ENCODE data around the gene RYR3.

The RYR3 gene

DNA sequence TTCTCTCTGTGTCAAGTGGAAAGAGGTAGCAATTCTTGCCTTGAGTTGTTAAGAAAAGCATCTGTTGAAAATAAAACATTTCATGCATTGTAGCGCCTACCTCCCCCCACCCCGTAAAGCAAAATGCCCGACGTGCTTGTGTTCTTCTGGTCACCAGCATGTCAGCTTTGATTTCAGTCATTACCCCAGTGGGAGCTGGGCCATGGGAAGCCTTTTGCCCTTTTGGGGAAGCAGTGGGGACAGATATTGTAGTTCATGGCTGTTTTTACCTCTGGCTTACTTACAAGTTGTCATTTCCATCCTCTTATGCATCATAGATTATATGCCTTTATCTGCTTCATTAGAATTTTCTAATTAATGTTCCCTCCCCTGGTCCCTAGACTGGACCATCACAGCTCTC is 328.7 kb downstream of the RYR3 start:
- no peak for DNase-seq (ENCODE audit: low read depth in 4 of 4, low spot score in 1 of 4)

GRCh38 chr15:33639978-33640377 is 329.2 kb downstream of the RYR3 start:
- no peak for DNase-seq (ENCODE audit: low read depth in 4 of 4, low spot score in 1 of 4)

DNA sequence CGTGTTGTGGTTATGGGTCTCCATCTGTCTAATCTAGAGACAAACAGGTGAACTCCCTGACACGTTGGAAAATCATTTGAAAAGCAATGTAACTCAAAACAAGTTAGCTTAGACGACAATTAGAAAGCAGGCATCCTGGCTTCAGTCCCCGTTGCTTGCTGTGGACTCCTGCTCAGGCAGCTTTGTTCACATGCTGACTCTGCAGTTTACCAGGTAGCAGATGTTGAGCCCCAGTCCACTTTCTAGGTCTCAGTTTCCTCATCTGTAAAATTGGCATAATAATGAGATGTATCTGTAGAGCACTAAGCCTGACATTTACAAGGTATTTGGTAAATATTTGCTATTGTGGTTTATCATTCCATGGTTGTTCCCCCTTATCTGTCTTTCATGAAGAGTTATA is 330.3 kb downstream of the RYR3 start:
- no peak for DNase-seq (ENCODE audit: low read depth in 4 of 4, low spot score in 1 of 4)

GRCh38 chr15:33644304-33644703 is 333.5 kb downstream of the RYR3 start:
- DNase-seq (ENCODE audit: low read depth in 4 of 4, low spot score in 1 of 4): no peak

GRCh38 chr15:33646744-33647143 is 336.0 kb downstream of the RYR3 start:
- DNase-seq (ENCODE audit: low read depth in 4 of 4, low spot score in 1 of 4): no peak

DNA sequence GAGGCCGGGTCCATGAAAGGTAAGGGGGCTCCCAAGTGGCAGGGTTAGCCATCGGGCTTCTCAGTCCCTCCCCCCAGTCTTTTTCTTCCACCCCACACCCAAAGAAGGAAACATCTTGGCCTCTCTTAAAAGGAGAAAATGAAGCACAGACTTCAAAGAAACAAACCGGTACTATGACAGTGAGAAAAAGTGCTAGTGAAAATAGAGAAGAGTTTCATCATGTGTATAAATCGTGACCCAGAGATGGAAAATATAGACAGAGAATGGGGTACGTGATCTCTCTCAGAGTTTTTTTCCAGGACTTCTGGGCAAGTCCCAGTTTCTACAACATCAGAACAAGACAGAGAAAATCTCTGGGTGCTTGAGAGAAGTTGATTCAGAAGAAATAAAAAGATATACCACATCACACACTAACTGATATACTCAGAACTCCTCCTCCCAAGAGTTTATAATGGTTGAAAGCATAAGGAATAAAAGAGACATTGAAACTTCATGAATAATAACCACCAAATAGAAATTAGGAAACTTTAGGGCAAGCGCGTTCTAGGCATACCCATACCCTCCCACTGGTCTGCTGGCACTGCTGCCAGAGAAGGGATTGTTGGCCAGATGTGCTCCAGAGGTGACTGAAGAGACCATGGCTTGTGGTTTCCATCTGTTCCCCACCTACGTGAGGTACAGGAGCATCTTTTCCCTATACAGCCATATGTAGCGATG is 338.6 kb downstream of the RYR3 start:
- DNase-seq (ENCODE audit: low read depth in 4 of 4, low spot score in 1 of 4): no peak

DNA sequence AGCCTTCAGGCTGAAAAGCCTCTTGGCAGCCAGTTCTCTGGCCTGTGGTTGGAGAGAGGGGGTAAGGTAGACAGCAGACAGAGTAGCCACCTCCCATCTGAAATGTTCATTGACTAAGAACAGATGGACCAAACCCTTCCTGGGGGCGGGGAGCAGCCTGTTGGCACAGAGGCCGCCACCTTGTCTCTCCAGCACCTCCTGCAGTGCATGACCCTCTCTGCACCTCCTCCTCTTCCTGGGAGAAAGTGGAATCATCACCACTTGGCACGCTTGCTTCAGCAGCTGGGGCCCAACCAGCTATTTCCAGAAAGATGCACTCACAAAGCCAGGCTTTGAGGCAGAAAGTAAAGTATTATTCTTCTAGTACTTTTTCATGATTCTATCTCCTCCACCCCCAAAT is 344.1 kb downstream of the RYR3 start:
- DNase-seq (ENCODE audit: low read depth in 4 of 4, low spot score in 1 of 4): no peak

DNA sequence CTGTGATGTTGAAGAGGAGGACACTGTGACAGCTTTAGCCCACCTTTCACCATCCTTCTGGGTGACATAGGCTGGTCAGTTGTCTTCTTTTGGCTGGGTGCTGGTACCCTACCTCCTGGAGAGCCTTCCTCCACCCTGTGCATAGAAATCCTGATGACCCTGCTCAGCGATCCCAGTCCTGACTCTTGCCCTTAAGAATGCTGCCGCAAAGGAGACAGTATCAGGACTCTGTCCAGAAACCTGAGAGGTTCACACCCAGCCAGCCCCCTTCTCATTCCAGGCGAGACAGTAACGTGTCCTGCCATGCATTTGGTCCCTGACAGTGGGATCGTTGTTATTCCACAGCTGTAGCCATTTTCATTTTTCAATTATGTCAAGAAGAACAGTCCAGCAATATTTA is 344.7 kb downstream of the RYR3 start:
- DNase-seq (ENCODE audit: low read depth in 4 of 4, low spot score in 1 of 4): no peak

- no peak for DNase-seq (ENCODE audit: low read depth in 4 of 4, low spot score in 1 of 4)
These were observed 345.4 kb downstream of the RYR3 start for GRCh38 chr15:33656168-33656567.

- DNase-seq (ENCODE audit: low read depth in 4 of 4, low spot score in 1 of 4): no peak
These were observed 349.4 kb downstream of the RYR3 start for GRCh38 chr15:33660151-33660550.

DNA sequence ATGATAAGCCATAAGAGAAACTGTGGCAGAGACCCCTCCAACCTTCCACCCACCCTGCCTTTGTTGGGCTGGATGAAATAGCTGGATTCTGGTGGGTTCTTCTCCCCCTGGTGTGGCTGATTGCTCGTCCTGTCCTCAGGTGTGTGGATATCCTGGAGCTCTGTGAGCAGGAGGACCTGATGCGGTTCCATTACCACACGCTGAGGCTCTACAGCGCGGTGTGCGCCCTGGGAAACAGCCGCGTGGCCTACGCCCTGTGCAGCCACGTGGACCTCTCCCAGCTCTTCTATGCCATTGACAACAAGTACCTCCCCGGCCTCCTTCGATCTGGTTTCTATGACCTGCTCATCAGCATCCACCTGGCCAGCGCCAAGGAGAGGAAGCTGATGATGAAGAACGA is 351.2 kb downstream of the RYR3 start:
- DNase-seq (ENCODE audit: low read depth in 4 of 4, low spot score in 1 of 4): no peak

DNA sequence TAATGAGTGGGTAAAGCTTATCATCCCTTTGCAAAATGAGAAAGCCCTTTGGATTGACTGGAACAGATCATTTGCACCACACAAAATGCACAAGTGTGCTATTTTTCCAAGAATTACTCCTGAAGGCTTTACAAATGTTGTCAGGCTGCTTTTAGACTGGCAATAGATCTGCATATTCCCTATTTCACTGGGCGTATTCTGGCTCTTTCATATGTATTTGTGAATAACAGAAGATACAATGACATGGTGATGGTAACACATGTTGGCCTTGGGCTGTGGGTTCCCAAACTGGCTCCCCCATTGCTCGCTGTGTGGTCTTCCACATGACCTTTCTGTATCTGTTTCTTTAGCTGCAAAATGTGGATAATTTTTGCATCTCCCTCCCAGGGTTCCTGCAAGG is 354.2 kb downstream of the RYR3 start:
- DNase-seq (ENCODE audit: low read depth in 4 of 4, low spot score in 1 of 4): no peak

DNA sequence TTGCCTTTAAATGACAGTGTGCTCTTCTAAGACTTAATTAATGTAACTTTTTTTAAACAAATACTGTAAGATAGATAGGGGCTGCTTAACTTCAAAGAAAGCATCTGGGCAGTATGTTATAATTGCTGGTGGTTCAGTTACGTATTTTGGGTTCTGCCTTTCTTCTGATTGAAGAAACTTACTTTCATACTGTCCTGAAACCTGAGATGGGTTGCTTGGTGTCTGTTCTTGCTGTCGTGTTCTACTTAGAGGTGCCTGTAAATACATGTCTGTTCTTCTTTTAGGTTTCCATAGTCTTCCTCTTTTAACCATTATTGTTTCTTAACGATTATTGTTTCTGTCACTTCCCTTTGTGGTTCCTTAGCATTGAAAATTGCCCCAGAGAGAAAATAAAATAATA is 359.8 kb downstream of the RYR3 start:
- no peak for DNase-seq (ENCODE audit: low read depth in 4 of 4, low spot score in 1 of 4)

GRCh38 chr15:33671456-33671855 is 360.7 kb downstream of the RYR3 start:
- no peak for DNase-seq (ENCODE audit: low read depth in 4 of 4, low spot score in 1 of 4)

- no peak for DNase-seq (ENCODE audit: low read depth in 4 of 4, low spot score in 1 of 4)
These were observed 364.5 kb downstream of the RYR3 start for GRCh38 chr15:33675246-33675645.

DNA sequence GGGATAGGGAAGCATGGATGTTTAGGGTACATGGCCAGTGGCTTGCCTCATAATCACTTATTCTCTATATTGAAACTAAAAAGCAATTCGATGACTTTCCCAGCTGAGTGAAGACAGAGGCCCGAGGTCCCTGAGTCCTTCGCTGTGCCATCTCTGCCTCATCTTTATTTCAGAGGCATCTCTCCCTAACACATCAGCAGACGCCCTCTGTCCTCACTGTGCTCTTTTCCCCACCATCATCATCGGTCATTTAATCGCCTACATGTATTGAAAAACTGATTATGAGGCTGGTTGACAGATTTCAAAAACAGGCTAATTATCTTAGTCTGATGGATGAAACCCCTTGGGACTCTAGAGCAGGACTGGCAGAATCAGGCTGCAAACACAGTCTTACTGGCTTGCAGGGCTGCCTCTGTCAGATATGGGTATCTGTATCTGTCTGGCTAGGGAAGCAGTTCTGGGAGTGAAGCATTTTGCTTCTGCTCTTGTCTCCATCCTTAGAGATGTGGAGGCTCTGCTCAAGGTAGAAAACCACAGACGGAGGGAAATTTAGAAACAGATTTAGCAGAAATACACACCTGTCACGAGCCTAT is 366.6 kb downstream of the RYR3 start:
- DNase-seq (ENCODE audit: low read depth in 4 of 4, low spot score in 1 of 4): no peak

GRCh38 chr15:33678176-33678575 is 367.4 kb downstream of the RYR3 start:
- DNase-seq (ENCODE audit: low read depth in 4 of 4, low spot score in 1 of 4): no peak

DNA sequence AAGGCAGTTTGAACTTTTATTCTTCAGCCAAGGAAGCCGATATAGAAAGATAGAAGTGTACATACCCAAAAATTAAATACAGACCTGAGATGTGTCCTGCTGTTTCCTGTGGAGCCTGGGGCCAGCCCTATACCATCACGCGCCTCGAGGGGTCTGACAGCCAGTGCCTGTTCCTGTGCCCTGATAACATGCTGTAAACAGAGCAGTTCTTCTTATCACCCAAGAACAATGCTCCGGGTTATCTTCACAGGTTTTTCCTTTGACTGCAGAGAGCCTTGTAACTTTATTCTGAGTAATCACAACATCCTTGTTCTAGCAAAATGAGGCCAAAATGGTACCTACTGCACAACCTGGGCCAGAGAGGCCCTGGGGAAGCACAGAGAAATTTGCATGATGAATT is 367.8 kb downstream of the RYR3 start:
- no peak for DNase-seq (ENCODE audit: low read depth in 4 of 4, low spot score in 1 of 4)

DNA sequence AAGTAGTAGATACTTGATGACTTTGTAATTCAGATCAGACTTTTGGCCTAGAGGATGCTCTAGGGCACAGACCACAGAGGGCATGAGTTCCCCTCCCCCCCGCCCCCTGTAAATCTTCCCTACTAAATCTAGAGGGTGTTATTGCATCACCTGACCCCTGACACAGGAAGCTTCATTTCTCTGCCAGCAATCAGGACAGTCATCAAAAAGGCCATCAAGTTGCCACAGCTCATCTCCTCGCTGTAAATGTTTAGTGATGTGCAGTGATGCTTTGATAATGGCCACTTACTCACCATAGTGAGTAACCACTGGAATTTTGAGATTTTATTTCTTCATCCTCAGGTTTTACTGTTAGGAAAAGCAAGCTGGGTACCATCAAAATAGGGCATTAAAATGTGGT is 368.3 kb downstream of the RYR3 start:
- no peak for DNase-seq (ENCODE audit: low read depth in 4 of 4, low spot score in 1 of 4)

- DNase-seq (ENCODE audit: low read depth in 4 of 4, low spot score in 1 of 4): no peak
These were observed 369.6 kb downstream of the RYR3 start for GRCh38 chr15:33680336-33680735.

- no peak for DNase-seq (ENCODE audit: low read depth in 4 of 4, low spot score in 1 of 4)
These were observed 382.5 kb downstream of the RYR3 start for GRCh38 chr15:33693166-33693800.

DNA sequence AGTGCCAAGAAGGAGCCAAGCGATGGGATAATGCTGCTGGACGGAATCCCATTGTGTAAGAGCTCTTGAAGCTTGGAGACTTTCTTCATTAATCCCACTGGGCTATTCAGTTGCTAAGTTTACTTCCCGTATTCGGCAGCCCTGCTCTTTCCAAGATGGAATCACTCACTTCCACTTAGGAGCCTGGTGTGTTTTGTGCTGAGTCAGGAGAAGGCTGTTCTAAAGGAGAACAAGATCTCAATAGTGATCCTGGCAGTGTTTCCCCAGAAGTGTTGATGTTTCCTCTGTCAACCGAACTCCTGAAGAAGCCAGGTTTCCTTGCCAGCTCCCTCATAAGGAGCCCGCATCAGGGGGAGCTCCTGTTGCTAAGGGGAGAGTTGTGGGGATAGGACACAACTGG is 387.4 kb downstream of the RYR3 start:
- DNase-seq (ENCODE audit: low read depth in 4 of 4, low spot score in 1 of 4): no peak

- no peak for DNase-seq (ENCODE audit: low read depth in 4 of 4, low spot score in 1 of 4)
These were observed 388.4 kb downstream of the RYR3 start for GRCh38 chr15:33699145-33699544.

Measured in stimulated activated CD4-positive, alpha-beta T cell treated with anti-CD3 and anti-CD28 coated beads, Interleukin-1b, Interleukin-23, amount 100 ng/mL, for 24 hours (primary cell).